ENCODE results near the gene TRAPPC14. TPM values are rescaled to one million over a fixed set of nuclear protein-coding genes. Genes with fewer than 3 reads are reported as not detected.
"Not testable (repeated sequence)": the region's sequence is repeated elsewhere in the genome, so short reads cannot be mapped to it uniquely, and the experiment has no call there.

TRAPPC14 gene, protein sequence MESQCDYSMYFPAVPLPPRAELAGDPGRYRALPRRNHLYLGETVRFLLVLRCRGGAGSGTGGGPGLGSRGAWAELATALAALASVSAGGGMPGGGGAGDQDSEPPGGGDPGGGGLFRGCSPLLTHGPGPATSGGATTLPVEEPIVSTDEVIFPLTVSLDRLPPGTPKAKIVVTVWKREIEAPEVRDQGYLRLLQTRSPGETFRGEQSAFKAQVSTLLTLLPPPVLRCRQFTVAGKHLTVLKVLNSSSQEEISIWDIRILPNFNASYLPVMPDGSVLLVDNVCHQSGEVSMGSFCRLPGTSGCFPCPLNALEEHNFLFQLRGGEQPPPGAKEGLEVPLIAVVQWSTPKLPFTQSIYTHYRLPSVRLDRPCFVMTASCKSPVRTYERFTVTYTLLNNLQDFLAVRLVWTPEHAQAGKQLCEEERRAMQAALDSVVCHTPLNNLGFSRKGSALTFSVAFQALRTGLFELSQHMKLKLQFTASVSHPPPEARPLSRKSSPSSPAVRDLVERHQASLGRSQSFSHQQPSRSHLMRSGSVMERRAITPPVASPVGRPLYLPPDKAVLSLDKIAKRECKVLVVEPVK
- 31.7 and 39.2 TPM in 2 replicates for total RNA-seq

DNA sequence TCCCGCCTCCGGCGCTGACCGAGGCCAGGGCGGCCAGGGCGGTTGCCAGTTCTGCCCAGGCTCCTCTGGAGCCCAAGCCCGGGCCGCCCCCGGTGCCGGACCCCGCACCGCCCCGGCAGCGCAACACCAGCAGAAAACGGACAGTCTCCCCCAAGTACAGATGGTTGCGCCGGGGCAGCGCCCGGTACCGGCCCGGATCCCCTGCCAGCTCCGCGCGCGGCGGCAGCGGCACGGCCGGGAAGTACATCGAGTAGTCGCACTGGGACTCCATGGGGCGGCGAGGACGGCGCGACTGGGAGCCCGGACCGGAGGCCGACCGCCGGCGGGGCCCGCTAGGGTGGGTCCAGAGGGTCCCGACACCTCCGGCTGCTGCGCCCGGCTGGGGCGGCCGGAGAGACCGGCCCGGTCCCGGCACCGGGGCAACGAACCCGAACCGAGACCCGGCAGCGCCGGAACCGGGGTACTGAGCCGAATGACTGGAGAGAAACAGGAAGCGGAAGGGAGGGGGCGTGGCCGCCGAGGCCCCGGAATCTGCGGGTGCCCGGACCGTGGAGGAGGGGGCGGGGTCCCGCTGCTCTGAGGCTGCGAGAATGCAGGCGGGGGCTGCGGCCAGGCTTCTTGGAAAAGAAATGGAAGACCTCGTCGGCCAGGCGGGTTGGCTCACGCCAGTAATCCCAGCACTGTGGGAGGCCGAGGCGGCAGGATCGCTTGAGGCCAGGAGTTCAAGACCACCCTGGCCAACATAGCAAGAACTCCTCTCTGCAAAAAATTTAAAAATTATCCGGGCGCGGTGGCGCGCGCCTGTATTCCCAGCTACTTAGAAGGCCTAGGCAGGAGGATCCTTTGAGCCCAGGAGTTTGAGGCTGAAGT, at the start of gene TRAPPC14:
Gene TRAPPC14 (minus strand): TSS at position 495 of the 870 bp plus-strand sequence. CDS start 224 bp downstream, at position 271.
- Mint-ChIP-seq H3K27ac (peak within 1 kb of the TSS; percentile 78), H3K9me3 (no peaks in the 10 kb centered on the region), H3K4me3 (peak within 1 kb of the TSS; percentile 85), H3K4me1 (peaks cover 35% of the 10 kb centered on the region), H3K36me3 (ENCODE audit: low read depth) (peaks cover 28% of the 10 kb centered on the region), H3K27me3 (no peaks in the 10 kb centered on the region)
- peak; percentile 98 for DNase-seq
- intact Hi-C loops (cut with micrococcal nuclease): loop anchor here (1.0 to 2.0 kb wide), 3 partner anchors 10 to 58 kb away; partner anchors contain the start of genes AP4M1, GAL3ST4, LAMTOR4 and MCM7

DNA sequence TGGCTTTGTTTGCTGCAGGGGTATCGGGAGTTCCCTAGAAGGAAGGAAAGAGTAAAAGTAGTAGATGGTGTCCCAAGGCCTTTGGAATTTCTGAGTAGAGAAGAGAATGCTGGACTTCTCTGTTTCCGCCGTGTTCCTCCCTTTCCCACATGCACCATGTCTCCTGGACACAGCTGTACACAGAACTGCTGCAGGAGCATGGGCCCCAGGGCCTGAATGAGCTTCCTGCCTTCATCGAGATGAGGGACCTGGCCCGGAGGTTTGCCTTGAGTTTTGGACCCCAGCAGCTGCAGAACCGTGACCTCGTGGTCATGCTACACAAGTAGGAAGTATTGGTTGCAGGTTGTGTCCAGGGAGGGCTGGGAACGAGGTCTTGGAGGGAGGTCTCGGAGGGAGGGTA, 45.9 kb upstream of the TRAPPC14 start:
- no peak overlapping the region for H3K27ac Mint-ChIP-seq
- peaks cover 8% of the 10 kb centered on the region for H3K36me3 Mint-ChIP-seq (ENCODE audit: low read depth)
- DNase-seq: no peak
- H3K4me1 Mint-ChIP-seq: peaks cover 22% of the 10 kb centered on the region
- intact Hi-C loops (cut with micrococcal nuclease): no loop called here
- no peak overlapping the region for H3K4me3 Mint-ChIP-seq
- no peaks in the 10 kb centered on the region for H3K27me3 Mint-ChIP-seq
- no peaks in the 10 kb centered on the region for H3K9me3 Mint-ChIP-seq

DNA sequence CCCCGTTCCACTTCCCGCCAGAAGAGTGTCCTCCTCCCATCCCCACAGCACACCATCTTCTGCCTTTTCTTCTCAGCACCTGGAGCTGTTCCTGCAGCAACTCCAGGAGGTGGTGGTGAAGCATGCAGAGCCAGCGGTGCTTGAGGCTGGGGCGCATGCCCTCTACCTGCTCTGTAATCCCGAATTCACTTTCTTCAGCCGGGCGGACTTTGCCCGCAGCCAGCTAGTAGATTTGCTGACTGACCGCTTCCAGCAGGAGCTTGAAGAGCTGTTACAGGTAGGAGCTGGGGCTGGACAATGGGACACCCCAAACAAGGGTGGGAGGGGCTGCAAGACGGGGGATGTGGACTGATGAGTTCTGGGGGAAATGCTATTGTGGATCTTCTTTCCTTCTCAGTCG, 42.2 kb upstream of the TRAPPC14 start:
- Mint-ChIP-seq H3K4me1 (peaks cover 8% of the 10 kb centered on the region), H3K27me3 (no peaks in the 10 kb centered on the region), H3K9me3 (no peaks in the 10 kb centered on the region), H3K27ac (no peak overlapping the region), H3K4me3 (no peak overlapping the region), H3K36me3 (ENCODE audit: low read depth) (no peaks in the 10 kb centered on the region)
- DNase-seq: no peak
- intact Hi-C loops (cut with micrococcal nuclease): no loop called here

DNA sequence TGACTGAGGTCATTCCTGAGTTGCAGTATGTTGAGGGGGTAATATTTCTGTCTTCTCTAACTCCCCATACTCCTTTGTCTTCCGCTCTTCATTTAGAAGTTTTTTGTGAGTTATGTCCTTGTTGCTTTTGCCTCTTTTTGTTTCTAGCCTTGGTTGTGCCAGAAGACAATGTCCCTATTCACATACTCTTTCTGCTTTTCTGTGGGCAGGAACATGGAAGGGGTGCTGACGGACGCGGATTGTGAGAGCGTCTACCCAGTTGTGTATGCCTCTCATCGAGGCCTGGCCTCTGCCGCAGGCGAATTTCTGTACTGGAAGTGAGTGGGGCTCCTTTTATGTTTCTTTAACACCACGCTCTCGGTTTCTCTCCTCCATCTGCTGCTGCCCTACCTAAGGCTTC, 39.7 kb upstream of the TRAPPC14 start:
- Mint-ChIP-seq H3K9me3 (no peaks in the 10 kb centered on the region), H3K36me3 (ENCODE audit: low read depth) (no peaks in the 10 kb centered on the region), H3K4me3 (no peak overlapping the region), H3K27ac (no peak overlapping the region), H3K27me3 (no peaks in the 10 kb centered on the region), H3K4me1 (peaks cover 8% of the 10 kb centered on the region)
- intact Hi-C loops (cut with micrococcal nuclease): no loop called here
- DNase-seq: no peak

DNA sequence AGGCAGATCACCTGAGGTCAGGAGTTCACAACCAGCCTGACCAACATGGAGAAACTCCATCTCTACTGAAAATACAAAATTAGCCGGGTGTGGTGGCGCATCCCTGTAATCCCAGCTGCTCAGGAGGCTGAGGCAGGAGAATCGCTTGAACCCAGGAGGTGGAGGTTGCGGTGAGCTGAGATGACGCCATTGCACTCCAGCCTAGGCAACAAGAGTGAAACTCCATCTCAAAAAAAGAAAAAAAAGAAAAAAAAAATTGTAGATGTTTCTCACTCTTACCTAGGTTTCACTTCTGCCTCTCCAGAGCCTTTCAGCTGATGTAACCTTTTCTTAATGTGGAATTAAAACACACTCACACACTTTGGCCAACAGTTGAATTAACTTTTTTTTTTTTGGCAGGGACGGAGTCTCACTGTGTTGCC, 37.4 kb upstream of the TRAPPC14 start:
- H3K9me3 Mint-ChIP-seq; H3K36me3 Mint-ChIP-seq (ENCODE audit: low read depth); H3K27ac Mint-ChIP-seq; H3K4me3 Mint-ChIP-seq; intact Hi-C loops (cut with micrococcal nuclease); DNase-seq; H3K27me3 Mint-ChIP-seq; H3K4me1 Mint-ChIP-seq: not testable (repeated sequence)

DNA sequence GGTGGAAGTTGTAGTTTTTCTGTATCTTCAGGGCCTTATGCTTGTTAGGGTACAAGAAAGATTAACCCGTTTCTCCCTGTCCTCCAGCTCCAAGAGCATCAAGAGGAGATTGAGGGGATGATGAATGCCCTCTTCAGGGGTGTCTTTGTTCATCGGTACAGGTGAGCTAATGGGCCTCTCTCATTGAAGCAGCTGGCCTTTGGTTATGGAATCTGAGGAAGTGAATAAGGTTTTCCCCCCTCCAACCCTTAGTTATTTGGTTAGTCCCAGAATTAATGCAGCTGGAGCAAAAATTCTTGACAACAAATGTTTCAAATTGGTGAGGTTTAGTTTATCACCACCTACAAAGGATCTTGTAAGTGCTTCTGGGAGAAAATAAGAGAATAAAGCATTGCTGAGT, 36.7 kb upstream of the TRAPPC14 start:
- no peaks in the 10 kb centered on the region for H3K27me3 Mint-ChIP-seq
- no peaks in the 10 kb centered on the region for H3K36me3 Mint-ChIP-seq (ENCODE audit: low read depth)
- intact Hi-C loops (cut with micrococcal nuclease): no loop called here
- H3K4me1 Mint-ChIP-seq: peaks cover 10% of the 10 kb centered on the region
- H3K27ac Mint-ChIP-seq: no peak overlapping the region
- H3K9me3 Mint-ChIP-seq: no peaks in the 10 kb centered on the region
- DNase-seq: no peak
- H3K4me3 Mint-ChIP-seq: no peak overlapping the region

DNA sequence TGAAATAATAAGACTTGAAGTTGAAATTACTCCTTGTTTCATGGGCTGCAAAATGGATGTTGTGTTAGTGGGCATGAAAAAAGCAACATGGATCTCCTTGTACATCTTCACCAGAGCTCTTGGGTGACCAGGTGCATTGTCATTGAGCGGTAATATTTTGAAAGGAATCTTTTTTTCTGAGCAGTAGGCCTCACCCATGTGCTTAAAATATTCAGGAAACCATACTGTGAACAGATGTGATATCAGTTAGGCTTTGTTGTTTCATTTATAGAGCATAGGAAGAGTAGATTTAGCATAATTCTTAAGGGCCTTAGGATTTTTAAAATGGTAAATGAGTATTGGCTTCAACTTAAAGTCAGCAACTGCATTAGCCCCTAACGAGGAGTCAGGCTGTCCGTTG, 34.4 kb upstream of the TRAPPC14 start:
- Mint-ChIP-seq H3K36me3 (ENCODE audit: low read depth) (peaks cover 5% of the 10 kb centered on the region), H3K27me3 (no peaks in the 10 kb centered on the region), H3K27ac (no peak overlapping the region), H3K4me1 (peaks cover 12% of the 10 kb centered on the region), H3K4me3 (no peak overlapping the region), H3K9me3 (no peaks in the 10 kb centered on the region)
- no peak for DNase-seq
- intact Hi-C loops (cut with micrococcal nuclease): no loop called here

DNA sequence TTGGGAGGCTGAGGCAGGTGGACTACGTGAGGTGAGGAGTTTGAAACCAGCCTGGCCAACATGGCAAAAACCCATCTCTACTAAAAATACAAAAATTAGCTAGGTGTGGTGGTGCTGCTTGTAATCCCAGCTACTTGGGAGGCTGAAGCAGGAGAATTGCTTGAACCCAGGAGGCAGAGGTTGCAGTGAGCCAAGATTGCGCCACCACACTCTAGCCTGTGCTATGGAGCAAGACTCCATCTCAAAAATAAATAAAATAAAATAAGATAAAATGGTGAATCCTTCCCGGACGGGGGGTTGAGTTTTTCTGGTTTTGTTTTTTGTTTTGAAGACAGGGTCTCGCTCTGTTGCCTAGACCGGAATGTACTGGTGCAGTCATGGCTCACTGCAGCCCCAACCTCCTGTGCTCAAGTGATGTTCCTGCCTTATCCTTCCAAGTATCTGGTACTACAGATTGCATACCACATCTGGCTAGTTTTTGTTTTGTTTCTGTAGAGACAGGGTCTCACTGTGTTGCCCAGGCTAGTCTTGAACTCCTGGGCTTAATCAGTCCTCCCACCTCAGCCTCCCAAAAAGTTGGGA, 33.8 kb upstream of the TRAPPC14 start:
- H3K27ac Mint-ChIP-seq; H3K27me3 Mint-ChIP-seq; H3K4me3 Mint-ChIP-seq; intact Hi-C loops (cut with micrococcal nuclease); DNase-seq; H3K9me3 Mint-ChIP-seq; H3K36me3 Mint-ChIP-seq (ENCODE audit: low read depth): not testable (repeated sequence)
- H3K4me1 Mint-ChIP-seq: peaks cover 12% of the 10 kb centered on the region

DNA sequence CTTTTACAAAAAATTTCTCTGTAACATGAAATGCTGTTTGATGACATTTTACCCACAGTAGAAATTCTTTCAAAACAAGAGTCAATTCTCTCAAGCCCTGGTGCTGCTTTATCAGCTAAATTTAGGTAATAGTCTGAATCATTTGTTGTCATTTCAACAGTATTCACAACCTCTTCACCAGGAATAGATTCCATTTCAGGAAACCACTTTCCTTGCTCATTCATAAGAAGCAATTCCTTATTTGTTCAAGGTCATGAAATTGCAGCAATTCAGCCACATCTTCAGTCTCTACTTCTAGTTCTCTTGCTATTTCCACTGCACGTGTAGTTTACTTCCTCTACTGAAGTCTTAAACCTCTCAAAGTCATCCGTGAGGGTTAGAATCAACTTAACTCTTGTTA, 33.3 kb upstream of the TRAPPC14 start:
- Mint-ChIP-seq H3K9me3 (no peaks in the 10 kb centered on the region), H3K36me3 (ENCODE audit: low read depth) (peaks cover 5% of the 10 kb centered on the region), H3K27ac (no peak overlapping the region), H3K4me3 (no peak overlapping the region), H3K27me3 (no peaks in the 10 kb centered on the region), H3K4me1 (peaks cover 12% of the 10 kb centered on the region)
- intact Hi-C loops (cut with micrococcal nuclease): no loop called here
- no peak for DNase-seq

DNA sequence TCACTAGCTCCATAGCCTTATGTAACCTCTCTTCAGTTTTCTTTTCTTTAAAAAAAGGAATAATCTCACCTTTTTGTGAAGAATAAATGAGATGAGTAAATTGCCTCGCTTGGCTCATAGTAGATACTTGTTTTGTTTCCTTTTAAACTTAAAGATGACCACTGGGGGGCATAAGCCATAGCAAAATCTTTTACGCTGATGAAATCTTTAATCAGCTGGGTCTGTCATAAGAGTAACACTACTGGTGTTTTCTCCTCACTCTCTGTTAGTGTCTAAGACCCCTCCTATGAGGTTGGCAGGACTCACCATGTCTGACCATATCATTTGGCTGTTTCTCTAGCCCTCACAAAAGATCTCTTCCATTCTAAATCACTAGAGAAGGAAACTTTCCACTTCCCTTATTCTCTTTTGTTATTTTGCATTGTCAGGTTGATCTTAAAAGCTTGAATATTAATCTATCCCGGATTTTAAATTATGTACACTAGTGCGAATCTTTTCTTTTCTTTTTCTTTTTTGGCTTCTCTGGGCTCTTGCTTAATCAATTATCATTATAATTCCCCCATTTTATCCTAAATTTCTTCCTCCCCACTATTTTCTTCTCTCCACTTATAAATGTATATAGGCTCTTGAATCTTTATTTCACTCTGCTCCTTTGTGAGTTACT, 31.7 kb upstream of the TRAPPC14 start:
- Mint-ChIP-seq H3K27ac (no peak overlapping the region), H3K4me1 (peaks cover 12% of the 10 kb centered on the region), H3K36me3 (ENCODE audit: low read depth) (peaks cover 5% of the 10 kb centered on the region), H3K4me3 (no peak overlapping the region), H3K27me3 (no peaks in the 10 kb centered on the region), H3K9me3 (no peaks in the 10 kb centered on the region)
- intact Hi-C loops (cut with micrococcal nuclease): no loop called here
- no peak for DNase-seq

DNA sequence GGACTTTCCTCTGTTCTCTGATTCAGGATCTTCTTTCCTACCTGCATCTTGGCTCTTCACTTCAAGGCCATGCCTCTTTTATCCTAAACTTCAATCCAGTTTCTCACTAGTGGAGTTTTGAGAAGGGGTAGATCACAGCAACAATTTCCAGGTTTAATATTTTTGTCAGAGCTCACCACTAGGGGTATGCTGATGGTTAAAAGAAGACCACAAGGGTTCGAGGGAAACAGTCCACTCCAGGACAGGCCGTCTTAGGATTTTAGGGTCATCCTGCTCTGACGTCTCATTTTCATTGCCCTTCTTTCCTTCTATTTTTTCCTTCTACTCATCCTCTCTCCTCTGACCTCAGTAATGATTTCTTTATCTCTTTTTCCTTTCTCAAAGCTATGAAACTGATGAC, 30.5 kb upstream of the TRAPPC14 start:
- Mint-ChIP-seq H3K36me3 (ENCODE audit: low read depth) (peaks cover 5% of the 10 kb centered on the region), H3K27me3 (no peaks in the 10 kb centered on the region), H3K9me3 (no peaks in the 10 kb centered on the region), H3K4me1 (peaks cover 12% of the 10 kb centered on the region), H3K4me3 (no peak overlapping the region), H3K27ac (no peak overlapping the region)
- no peak for DNase-seq
- intact Hi-C loops (cut with micrococcal nuclease): loop anchor here (2.0 kb wide), 1 partner anchor 20 kb away; no protein-coding TSS in a partner anchor

DNA sequence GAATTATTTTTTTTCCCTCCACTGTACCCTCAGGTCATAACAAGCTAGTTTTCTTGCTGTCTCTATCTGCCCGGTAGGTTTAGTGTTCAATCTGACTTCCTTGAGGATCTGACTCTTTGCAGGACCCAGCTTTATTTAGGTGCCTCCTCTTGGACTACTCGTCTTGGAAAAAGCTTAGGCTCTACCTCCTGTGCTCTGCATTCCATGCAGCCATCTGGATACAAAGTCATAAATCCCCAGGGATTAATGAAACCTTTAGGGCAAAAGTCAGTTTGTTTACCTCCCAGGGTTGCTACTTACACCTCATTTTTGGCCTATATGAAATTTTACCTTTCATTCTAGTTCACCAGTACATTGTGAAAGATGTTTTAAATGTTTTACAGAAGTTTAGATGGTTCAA, 27.2 kb upstream of the TRAPPC14 start:
- no peak for DNase-seq
- intact Hi-C loops (cut with micrococcal nuclease): no loop called here
- peaks cover 26% of the 10 kb centered on the region for H3K4me1 Mint-ChIP-seq
- peaks cover 10% of the 10 kb centered on the region for H3K36me3 Mint-ChIP-seq (ENCODE audit: low read depth)
- H3K27ac Mint-ChIP-seq: no peak overlapping the region
- peaks cover 4% of the 10 kb centered on the region for H3K9me3 Mint-ChIP-seq
- H3K27me3 Mint-ChIP-seq: no peaks in the 10 kb centered on the region
- no peak overlapping the region for H3K4me3 Mint-ChIP-seq

DNA sequence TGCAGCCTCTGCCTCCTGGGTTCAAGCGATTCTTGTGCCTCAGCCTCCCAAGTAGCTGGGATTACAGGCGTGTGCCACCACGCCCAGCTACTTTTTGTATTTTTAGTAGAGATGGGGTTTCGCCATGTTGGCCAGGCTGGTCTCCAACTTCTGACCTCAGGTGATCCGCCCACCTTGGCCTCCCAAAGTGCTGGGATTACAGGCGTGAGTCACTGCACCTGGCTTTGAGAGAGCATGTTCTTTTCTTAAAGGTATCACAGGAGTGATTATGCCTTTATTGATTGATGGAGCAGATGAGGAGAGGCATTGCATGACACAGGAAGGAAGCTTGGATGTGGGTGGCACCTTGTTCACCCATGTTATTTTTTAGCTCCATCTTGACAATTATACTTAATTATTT, 24.6 kb upstream of the TRAPPC14 start:
- H3K27me3 Mint-ChIP-seq; H3K9me3 Mint-ChIP-seq; H3K4me3 Mint-ChIP-seq; H3K36me3 Mint-ChIP-seq (ENCODE audit: low read depth); DNase-seq; intact Hi-C loops (cut with micrococcal nuclease): not testable (repeated sequence)
- H3K27ac Mint-ChIP-seq: peak overlapping the region; percentile 58
- peaks cover 23% of the 10 kb centered on the region for H3K4me1 Mint-ChIP-seq

Measured in activated CD4-positive, alpha-beta T cell treated with anti-CD3 and anti-CD28 coated beads, Interleukin-2, amount 10 ng/mL, durations not matched to agents 24 days and 14 days (primary cell).